ENCODE measurements around the gene PLEKHG5.

- TF ChIP-seq CTCF (conservative IDR thresholded peaks at IDR 0.05), result no peak
- no peak for TF ChIP-seq ZFX (IDR thresholded peaks at IDR 0.05)
These were observed 28.6 kb upstream of the PLEKHG5 start for GRCh38 chr1:6519935-6520671.
